ENCODE measurements around the gene TSSK6.
A peak's percentile ranks its signal among the peaks of the same experiment; 100 is the strongest.

The TSSK6 gene

DNA sequence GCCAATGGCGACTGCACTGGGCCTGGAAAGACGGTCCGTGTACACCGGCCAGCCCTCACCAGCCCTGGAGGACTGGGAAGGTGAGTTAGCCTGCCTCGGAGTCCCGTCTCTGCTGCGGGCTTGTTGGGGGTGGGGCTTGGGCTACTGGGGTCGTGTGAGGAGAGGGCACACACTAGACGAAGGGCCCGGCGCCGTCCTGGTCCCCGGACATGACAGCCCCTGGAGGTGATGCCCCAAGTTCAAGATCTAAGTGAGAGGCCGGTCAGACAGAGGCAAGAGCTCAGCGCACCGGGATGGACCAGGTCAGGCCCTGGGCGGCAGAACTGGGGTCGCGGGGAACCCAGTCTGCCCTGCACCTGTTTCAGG, 24.3 kb upstream of the TSSK6 start:
- peaks cover 13% of the 10 kb centered on the region for H3K27me3 Mint-ChIP-seq

DNA sequence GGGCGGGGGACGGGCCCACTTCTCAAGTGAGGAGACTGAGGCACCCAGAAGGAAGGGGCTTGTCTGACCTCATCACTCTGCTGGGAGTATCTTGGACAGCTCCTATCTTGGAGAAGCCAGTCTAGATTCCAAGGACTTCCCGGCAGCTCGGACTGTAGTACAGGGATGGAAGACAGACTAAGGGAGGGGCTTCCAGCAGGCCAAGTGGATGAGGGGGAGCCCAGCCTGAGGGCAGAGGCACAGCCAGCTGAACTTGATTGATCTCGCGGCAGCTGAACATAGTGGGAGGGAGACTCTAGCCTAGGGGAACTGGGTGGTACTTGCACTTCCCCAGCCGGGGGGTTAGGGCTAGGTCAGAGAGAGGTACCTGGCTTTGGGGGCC, 23.4 kb upstream of the TSSK6 start:
- Mint-ChIP-seq H3K27ac (no peak overlapping the region), H3K4me1 (ENCODE audit: low read depth) (peaks cover 28% of the 10 kb centered on the region), H3K36me3 (ENCODE audit: low read depth) (no peaks in the 10 kb centered on the region), H3K4me3 (peak overlapping the region; percentile 39), H3K27me3 (peaks cover 13% of the 10 kb centered on the region), H3K9me3 (no peaks in the 10 kb centered on the region)

More for the DNA sequence above, 24.3 kb upstream of the TSSK6 start:
- peaks cover 28% of the 10 kb centered on the region for H3K4me1 Mint-ChIP-seq (ENCODE audit: low read depth)
- no peak overlapping the region for H3K4me3 Mint-ChIP-seq
- no peak overlapping the region for H3K27ac Mint-ChIP-seq
- H3K9me3 Mint-ChIP-seq: no peaks in the 10 kb centered on the region
- H3K36me3 Mint-ChIP-seq (ENCODE audit: low read depth): no peaks in the 10 kb centered on the region

DNA sequence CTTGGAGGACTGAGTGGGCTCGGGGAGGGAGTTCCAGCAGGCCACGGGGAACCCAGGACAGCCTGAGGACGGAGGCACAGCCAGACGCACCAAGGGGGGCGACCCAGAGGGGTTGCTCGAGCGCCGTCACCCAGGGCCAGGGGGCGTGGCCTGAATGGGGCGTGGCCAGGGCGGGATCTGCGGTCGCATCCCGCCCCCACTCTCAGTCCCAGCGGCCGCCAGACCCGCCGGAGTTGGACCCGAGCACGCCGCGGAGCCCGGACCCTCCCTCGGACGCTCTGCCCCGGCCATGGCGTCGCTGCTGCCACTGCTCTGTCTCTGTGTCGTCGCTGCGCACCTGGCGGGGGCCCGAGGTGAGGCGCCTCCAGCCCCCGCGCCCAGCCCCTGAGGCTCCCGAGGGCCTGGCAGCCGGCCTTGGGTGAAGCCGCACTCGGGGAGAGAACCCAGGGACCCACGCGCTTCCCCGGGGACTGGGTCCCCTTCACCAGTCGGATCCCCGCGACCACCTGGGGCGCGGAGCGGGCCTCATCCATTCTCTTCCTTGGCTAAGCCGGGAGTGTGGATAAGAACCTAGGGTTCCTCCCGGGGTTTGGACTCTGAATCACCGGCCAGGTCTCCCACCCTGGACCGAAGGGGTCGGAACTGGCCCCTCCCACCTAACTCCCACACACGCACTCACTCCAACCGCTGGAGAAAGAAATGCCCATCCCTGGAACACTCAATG, 22.9 kb upstream of the TSSK6 start, which contains the start of gene CILP2:
CILP2 (plus strand) TSS at position 205 of the 724 bp plus-strand sequence; CDS start at position 290, 85 bp downstream.
- peak within 1 kb of the TSS; percentile 39 for H3K4me3 Mint-ChIP-seq
- peaks cover 13% of the 10 kb centered on the region for H3K27me3 Mint-ChIP-seq
- H3K27ac Mint-ChIP-seq: no peak within 1 kb of the TSS
- H3K9me3 Mint-ChIP-seq: no peaks in the 10 kb centered on the region
- peaks cover 28% of the 10 kb centered on the region for H3K4me1 Mint-ChIP-seq (ENCODE audit: low read depth)
- H3K36me3 Mint-ChIP-seq (ENCODE audit: low read depth): no peaks in the 10 kb centered on the region

DNA sequence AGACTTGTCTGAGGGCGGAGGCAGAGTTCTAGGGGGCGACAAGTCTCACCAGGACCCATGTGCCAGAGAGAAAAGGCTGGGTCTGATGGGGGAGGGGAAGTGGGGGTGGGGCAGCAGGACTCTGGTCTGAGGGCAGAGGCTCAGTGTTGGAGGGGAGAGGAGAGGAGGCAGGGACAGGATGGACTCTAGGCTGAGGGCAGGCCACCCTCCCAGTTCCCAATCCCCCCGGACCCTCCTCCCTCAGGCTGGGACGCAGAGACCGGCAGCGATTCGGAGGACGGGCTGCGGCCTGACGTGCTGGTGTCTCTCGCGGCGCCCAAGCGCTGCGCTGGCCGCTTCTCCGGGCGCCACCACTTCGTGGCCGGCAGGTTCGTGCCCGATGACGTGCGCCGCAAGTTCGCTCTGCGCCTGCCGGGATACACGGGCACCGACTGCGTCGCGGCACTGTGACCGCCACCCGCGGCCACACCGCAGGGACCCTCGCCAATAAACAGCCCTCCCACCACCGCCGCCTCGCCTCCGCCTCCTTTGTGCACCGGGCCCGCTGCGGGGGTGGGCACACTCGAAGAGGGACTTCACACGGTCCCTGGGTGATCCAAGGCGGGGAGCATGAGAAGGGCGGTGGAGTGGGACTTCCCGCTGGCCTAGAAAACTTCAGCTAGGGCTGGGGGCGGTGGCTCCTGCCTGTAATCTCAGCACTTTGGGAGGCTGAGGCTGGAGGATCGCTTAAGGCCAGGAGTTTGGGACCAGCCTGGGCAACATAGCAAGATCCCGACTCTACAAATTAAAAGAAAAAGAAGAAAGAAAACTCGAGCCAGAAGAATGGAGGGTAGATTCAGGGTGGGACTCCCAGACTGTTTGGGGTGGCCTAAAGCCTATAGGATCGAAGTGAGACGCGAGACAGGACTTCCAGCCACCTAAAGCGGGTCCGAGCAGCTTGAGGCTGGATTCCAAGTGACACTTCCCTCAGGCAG, 22.0 kb upstream of the TSSK6 start:
- Mint-ChIP-seq H3K27ac (no peak overlapping the region), H3K9me3 (no peaks in the 10 kb centered on the region), H3K4me3 (no peak overlapping the region), H3K4me1 (ENCODE audit: low read depth) (peaks cover 28% of the 10 kb centered on the region), H3K36me3 (ENCODE audit: low read depth) (no peaks in the 10 kb centered on the region), H3K27me3 (peaks cover 13% of the 10 kb centered on the region)

DNA sequence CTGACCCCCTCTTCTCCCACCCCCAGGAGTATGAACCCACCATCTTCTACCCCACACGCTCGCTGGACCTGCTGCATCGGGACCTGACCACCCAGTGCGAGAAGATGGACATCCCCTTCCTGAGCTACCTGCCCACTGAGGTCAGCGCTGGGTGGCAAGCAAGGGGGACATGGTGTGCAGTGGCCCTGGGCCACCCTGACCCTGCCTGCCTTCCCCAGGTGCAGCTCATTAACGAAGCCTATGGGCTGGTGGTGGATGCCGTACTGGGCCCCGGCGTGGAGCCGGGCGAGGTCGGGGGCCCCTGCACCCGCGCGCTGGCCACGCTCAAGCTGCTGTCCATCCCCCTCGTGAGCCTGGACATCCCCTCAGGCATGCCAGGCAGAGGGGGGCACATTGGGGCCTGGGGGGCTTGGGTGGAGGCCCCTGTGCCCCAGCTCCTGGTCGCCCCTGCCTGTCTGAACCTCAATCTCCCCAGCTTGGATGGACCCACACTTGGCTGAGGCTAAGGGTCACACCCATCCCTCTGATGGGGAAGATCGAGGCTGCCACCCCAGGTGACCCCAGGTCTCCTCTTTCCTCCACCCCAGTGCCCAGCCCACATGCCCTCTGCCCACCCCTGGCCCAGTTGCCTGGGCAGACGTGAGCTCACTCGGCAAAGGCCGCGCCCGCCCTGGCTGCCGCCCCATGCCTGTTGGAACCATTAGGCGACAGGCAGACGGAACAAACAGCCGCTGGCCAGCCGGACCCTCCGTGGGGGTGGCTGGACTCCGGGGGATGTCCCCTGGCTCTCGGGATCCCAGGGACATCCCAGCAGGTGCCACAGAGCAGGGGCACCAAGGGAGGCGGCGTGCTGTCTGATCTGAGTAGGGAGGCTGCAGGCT, 20.2 kb upstream of the TSSK6 start:
- Mint-ChIP-seq H3K27ac (no peak overlapping the region), H3K27me3 (peaks cover 13% of the 10 kb centered on the region), H3K36me3 (ENCODE audit: low read depth) (peaks cover 4% of the 10 kb centered on the region), H3K9me3 (no peaks in the 10 kb centered on the region), H3K4me3 (no peak overlapping the region), H3K4me1 (ENCODE audit: low read depth) (peaks cover 21% of the 10 kb centered on the region)

DNA sequence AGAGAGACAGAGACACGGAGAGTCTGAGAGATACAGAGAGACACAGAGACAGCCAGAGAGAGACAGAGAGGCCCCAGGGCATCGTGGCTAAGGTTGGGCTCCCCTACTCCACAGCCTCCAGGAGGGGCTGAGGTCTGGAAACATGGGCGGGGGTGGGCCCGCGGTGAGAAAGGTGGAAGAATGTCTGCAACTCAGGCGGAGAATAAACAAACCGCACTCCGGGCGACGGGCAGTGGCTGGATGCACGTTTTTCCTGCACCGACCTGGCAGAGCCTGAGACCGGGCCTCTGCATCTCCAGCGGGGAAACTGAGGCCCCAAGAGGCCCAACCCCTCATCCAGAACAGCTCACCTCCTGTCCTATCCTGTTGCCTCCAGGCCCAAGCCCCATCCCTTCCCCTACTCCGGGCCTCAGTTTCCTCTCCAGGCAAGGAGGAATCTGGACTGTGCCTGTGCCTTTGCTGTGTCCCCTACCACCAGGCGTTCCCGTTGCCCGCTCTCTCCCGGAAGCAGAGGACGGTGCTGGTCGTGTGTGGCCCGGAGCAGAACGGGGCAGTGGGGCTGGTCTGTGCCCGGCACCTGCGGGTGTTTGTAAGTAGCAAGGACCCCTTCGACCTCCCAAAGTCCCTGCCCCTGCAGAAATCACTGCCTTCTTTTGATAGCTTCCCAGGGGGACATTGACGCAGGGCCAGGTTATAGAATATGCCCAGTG, 19.4 kb upstream of the TSSK6 start:
- peaks cover 4% of the 10 kb centered on the region for H3K36me3 Mint-ChIP-seq (ENCODE audit: low read depth)
- peaks cover 13% of the 10 kb centered on the region for H3K27me3 Mint-ChIP-seq
- no peaks in the 10 kb centered on the region for H3K9me3 Mint-ChIP-seq
- H3K4me3 Mint-ChIP-seq: no peak overlapping the region
- H3K4me1 Mint-ChIP-seq (ENCODE audit: low read depth): peaks cover 19% of the 10 kb centered on the region
- no peak overlapping the region for H3K27ac Mint-ChIP-seq

DNA sequence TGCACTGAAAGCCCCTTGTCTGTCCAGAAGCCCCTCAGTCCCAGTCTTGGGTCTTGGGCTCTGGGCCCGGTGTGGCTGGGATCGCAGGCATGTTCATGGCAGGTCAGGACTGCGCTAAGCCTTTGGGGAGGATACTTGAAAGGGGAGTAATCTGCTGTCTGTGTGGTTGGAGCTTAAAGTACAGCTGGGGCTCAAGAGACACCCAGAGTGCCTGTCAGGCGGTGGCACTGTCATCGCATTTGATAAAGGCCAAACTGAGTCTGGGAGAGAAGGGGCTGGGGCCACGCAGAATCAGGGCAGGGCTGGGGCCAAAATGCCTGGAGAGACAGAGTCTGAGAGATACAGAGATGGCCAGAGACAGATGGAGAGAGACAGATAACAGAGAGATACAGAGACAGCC, 18.5 kb upstream of the TSSK6 start:
- Mint-ChIP-seq H3K4me3 (no peak overlapping the region), H3K9me3 (no peaks in the 10 kb centered on the region), H3K27me3 (peaks cover 9% of the 10 kb centered on the region), H3K4me1 (ENCODE audit: low read depth) (peaks cover 15% of the 10 kb centered on the region), H3K27ac (no peak overlapping the region), H3K36me3 (ENCODE audit: low read depth) (peaks cover 4% of the 10 kb centered on the region)

DNA sequence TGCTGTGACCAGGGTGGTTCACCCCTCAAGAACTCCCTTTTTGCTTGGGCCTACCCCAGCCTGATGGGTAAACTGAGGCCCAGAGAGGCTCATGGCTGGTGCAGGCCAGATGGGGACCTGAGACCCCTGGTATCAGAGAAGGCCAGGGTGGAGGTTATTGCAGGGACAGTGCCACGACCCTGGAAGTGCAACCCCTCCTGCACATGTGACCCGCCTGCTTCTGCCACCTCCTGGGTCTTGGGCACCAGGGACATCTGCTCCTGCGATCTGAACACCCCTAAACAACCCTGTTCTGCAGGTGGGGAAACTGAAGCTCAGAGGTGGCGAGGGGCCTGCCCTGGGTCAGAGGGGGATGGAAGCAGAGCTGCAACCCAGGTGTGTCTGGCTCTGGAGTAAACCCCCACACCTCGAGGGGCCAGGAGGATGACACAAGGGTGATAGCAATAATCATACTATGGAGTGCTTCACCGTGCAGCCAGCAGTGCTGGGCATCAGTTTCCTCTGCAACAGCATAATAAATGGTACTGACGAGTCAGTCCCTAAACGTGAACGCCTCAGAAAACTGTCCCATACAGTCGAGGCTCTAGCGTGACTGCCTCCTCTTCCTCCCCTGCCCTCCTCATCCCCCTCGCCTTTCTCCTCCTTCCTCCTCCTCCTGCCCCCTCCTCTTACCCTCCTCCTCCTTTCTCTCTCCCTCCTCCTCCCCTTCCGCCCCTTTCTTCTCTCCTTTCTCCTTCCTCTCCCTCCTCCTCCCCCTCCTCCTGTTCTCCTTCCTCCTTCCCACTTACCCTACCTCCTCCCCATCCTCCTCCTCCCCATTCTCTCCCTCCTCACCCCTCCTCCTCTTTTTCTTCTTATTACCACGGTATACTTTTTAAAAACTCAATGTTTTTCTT, 17.7 kb upstream of the TSSK6 start:
- H3K27ac Mint-ChIP-seq: no peak overlapping the region
- peaks cover 4% of the 10 kb centered on the region for H3K36me3 Mint-ChIP-seq (ENCODE audit: low read depth)
- H3K9me3 Mint-ChIP-seq: no peaks in the 10 kb centered on the region
- H3K4me3 Mint-ChIP-seq: no peak overlapping the region
- peaks cover 10% of the 10 kb centered on the region for H3K4me1 Mint-ChIP-seq (ENCODE audit: low read depth)
- H3K27me3 Mint-ChIP-seq: peaks cover 4% of the 10 kb centered on the region

DNA sequence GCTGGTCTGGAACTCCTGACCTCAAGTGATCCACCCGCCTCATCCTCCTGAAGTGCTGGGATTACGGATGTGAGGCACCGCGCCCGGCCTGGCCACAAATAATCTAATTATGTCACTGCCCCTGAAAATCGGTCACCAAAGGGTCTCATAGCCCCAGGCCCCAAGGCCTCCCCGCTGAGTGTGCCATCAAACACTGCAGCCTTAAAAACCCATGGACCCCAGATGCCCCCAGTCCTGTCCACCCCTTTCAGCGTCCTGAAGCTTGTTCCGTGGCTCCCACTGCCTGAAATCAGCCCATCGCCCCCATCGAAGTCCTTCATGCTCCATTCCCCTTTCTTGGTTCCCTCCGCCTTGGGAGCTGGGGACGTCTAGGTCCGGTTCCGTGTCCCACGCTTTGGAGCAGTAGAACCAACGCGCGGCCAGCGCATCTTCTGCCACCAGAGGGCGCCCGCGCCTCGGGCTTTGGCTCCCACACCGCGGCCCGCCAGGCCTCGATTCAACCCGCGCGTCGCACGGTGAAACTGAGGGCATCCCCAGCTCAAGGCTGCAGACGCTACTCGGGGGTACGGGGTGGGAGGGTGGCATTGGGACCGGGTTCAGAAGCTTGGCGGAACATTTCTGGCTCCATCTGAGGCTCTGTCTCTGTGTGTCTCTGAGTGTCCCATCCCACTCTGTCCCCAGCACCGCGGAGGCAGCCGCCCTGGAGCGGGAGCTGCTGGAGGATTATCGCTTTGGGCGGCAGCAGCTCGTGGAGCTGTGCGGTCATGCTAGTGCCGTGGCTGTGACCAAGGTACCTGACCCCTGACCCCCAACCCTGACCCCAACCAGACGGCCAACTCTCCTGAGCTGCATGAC, 16.8 kb upstream of the TSSK6 start:
- H3K4me1 Mint-ChIP-seq (ENCODE audit: low read depth): peaks cover 5% of the 10 kb centered on the region
- no peaks in the 10 kb centered on the region for H3K9me3 Mint-ChIP-seq
- H3K4me3 Mint-ChIP-seq: no peak overlapping the region
- H3K27me3 Mint-ChIP-seq: no peaks in the 10 kb centered on the region
- peaks cover 6% of the 10 kb centered on the region for H3K36me3 Mint-ChIP-seq (ENCODE audit: low read depth)
- H3K27ac Mint-ChIP-seq: no peak overlapping the region

DNA sequence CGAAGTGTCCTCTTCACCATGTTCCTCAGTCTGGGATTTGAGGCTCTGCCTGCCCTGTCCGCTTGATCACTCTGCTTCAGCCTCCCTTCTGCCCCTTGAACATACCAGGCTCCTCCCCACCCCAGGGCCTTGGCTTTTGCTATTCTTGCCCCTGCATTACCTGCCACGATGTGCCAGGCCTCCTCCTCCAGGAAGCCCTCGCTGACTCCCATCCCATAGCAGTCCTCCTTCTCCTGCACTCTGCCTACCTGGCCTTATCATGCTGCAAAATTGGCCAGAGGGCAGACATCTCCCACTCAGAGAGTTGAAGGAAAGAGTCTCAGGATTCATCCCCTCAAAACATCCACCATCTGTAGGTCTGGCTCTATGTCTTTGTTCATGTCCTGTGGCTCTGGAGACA, 15.5 kb upstream of the TSSK6 start:
- Mint-ChIP-seq H3K4me1 (ENCODE audit: low read depth) (peaks cover 9% of the 10 kb centered on the region), H3K36me3 (ENCODE audit: low read depth) (peaks cover 8% of the 10 kb centered on the region), H3K4me3 (no peak overlapping the region), H3K27me3 (no peaks in the 10 kb centered on the region), H3K27ac (peak overlapping the region; percentile 76), H3K9me3 (no peaks in the 10 kb centered on the region)

DNA sequence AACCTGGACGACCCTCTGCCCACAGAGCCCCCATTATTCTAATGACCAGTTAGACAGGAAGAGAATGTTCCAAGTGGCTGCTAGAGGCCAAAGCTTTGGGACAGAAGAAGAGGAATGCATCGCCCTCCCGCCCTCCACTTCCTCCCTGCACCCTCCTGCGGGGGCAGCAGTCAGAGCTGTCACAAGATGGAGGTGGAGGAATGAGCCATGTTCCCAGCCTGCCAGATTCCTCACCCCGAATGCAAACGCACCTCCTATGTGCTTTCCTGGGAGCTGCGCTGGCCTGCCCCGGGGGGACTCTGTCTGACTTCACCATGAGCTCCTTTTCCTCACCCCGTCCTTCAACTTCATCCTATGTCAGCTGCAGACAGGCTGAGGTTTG, 15.1 kb upstream of the TSSK6 start:
- Mint-ChIP-seq H3K9me3 (no peaks in the 10 kb centered on the region), H3K27me3 (no peaks in the 10 kb centered on the region), H3K27ac (no peak overlapping the region), H3K36me3 (ENCODE audit: low read depth) (peaks cover 8% of the 10 kb centered on the region), H3K4me3 (no peak overlapping the region), H3K4me1 (ENCODE audit: low read depth) (peaks cover 9% of the 10 kb centered on the region)

DNA sequence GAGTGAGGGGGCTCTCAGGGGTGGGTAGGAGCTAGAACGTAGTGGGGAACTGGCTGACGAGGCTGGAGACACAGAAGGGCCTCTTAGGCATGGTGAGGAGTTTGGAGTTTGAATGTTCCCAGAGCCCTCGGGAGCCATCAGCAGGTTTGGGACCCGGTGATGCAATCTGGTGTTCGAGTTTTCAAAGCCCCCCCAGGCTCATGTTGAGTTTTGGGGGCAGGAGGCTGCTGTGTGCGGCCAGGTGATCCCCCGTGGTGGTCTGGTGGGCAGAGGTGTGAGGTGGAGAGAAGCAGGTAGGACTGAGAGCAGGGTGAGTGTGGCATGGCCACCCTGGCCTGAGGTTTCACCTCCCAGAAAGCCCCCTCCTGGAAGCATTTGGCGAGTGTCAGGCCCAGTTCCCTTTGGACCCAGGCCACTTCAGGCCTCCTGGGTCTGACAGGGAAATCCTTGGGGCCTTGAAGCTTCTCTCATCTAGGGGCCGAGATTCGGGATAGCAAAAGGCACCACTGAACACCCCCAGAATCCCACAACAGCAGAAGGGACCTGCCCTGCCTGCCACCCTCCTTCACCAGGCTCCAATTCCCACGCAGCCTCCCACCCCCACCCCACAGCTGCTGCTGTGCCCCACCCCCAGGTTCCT, 14.6 kb upstream of the TSSK6 start:
- Mint-ChIP-seq H3K36me3 (ENCODE audit: low read depth) (peaks cover 8% of the 10 kb centered on the region), H3K27me3 (no peaks in the 10 kb centered on the region), H3K4me1 (ENCODE audit: low read depth) (peaks cover 9% of the 10 kb centered on the region), H3K27ac (no peak overlapping the region), H3K9me3 (no peaks in the 10 kb centered on the region), H3K4me3 (no peak overlapping the region)
